HG03139 (cell line): Measurements from ENCODE around the gene RIN2.
"Not testable (repeated sequence)": the region's sequence is repeated elsewhere in the genome, so short reads cannot be mapped to it uniquely, and the experiment has no call there.

Experiments
- ATAC-seq: cut with Tn5 transposase; IDR thresholded peaks from one replicate; pipeline ENCODE4 v1.9.1; 2021; ENCODE audit not compliant: unreplicated experiment

The RIN2 gene

GRCh38 chr20:19785173-19785982 is 27.3 kb downstream of the RIN2 start:
- no peak for ATAC-seq

- no peak for ATAC-seq
Measured at GRCh38 chr20:19785983-19786285, 27.9 kb downstream of the RIN2 start.

- no peak for ATAC-seq
Measured at GRCh38 chr20:19786311-19786710, 28.3 kb downstream of the RIN2 start.

- no peak for ATAC-seq
Measured at GRCh38 chr20:19787366-19787765, 29.3 kb downstream of the RIN2 start.

GRCh38 chr20:19789009-19789408 is 31.0 kb downstream of the RIN2 start:
- no peak for ATAC-seq

- ATAC-seq = no peak
Measured at GRCh38 chr20:19789446-19789845, 31.4 kb downstream of the RIN2 start.

- no peak for ATAC-seq
Measured at GRCh38 chr20:19791887-19792286, 33.8 kb downstream of the RIN2 start.

GRCh38 chr20:19793716-19794115 is 35.7 kb downstream of the RIN2 start:
- no peak for ATAC-seq

- no peak for ATAC-seq
Measured at GRCh38 chr20:19794941-19795340, 36.9 kb downstream of the RIN2 start.

- ATAC-seq = no peak
Measured at GRCh38 chr20:19799325-19799724, 41.3 kb downstream of the RIN2 start.

GRCh38 chr20:19802099-19802491 is 44.0 kb downstream of the RIN2 start:
- no peak for ATAC-seq

GRCh38 chr20:19802492-19803158 is 44.6 kb downstream of the RIN2 start:
- ATAC-seq = no peak

- not testable (repeated sequence) for ATAC-seq
Measured at GRCh38 chr20:19806276-19806675, 48.2 kb downstream of the RIN2 start.

GRCh38 chr20:19806806-19807190 is 48.7 kb downstream of the RIN2 start:
- ATAC-seq = no peak

- ATAC-seq = no peak
Measured at GRCh38 chr20:19807191-19807945, 49.3 kb downstream of the RIN2 start.
